ENCODE data around the gene SBF2. TPM values are rescaled to one million over a fixed set of nuclear protein-coding genes. Genes with fewer than 3 reads are reported as not detected.

SBF2 gene
- total RNA-seq, 4 donors from 2014 or later = 29.7 to 60.4 (median 36.0) TPM

DNA sequence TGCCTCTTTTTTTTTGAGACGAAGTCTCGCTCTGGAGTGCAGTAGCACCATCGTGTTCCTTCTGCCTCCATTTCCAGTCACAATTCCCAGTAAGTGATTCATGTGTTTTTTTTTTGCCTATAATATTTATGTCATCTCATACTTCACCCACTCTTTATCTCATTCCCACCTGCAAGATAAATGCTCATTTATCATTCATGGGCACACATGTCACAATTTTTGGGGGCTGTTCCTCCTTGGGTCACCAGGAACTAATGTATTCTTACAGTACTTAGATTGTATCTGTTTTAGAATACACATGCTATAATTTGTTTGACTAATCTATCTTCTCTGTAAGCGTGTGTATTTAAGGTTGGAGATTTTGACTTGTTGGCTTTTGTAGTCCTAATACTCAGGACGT, 407.4 kb downstream of the SBF2 start:
- no peak overlapping the region for H3K4me3 ChIP-seq (ENCODE audit: low read depth, poor library complexity, severe bottlenecking)
- DNase-seq (ENCODE audit: low spot score in 2 of 2) = no peak
- intact Hi-C loops (cut with DNase I; ENCODE audit: low total_unique reads) = no loop called here
- TF ChIP-seq POLR2A (IDR thresholded peaks at IDR 0.05) = no peak
- TF ChIP-seq, protein P1, sequence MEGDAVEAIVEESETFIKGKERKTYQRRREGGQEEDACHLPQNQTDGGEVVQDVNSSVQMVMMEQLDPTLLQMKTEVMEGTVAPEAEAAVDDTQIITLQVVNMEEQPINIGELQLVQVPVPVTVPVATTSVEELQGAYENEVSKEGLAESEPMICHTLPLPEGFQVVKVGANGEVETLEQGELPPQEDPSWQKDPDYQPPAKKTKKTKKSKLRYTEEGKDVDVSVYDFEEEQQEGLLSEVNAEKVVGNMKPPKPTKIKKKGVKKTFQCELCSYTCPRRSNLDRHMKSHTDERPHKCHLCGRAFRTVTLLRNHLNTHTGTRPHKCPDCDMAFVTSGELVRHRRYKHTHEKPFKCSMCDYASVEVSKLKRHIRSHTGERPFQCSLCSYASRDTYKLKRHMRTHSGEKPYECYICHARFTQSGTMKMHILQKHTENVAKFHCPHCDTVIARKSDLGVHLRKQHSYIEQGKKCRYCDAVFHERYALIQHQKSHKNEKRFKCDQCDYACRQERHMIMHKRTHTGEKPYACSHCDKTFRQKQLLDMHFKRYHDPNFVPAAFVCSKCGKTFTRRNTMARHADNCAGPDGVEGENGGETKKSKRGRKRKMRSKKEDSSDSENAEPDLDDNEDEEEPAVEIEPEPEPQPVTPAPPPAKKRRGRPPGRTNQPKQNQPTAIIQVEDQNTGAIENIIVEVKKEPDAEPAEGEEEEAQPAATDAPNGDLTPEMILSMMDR (IDR thresholded peaks at IDR 0.05) = no peak
- WGBS, 2 donors = 94 to 98% methylated on average over 5 of the region's 5 CpGs

DNA sequence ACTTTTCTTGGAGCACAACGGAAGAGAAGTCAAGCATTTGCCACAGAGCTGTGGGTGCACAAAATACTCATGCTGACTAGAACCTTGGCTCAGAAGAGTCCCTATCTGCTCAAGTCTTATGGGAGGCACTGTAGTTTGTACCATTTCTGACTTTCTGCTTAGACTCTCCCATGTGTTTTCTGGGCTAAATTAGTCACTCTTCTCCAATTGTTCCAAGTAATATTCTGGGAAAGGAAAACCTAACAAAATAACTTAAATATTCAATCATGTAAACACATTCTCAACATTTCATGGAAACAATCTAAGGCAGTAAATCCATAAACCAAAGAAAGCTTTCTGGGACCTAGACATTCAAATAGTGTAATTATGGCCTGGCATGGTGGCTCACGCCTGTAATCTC, 409.4 kb downstream of the SBF2 start:
- intact Hi-C loops (cut with DNase I; ENCODE audit: low total_unique reads) = no loop called here
- no peak for DNase-seq (ENCODE audit: low spot score in 2 of 2)
- H3K4me3 ChIP-seq (ENCODE audit: low read depth, poor library complexity, severe bottlenecking) = no peak overlapping the region
- 87 to 91% methylated on average over 2 of the region's 2 CpGs for WGBS, 2 donors
- TF ChIP-seq, protein P1 (IDR thresholded peaks at IDR 0.05) = no peak
- no peak for TF ChIP-seq POLR2A (IDR thresholded peaks at IDR 0.05)

DNA sequence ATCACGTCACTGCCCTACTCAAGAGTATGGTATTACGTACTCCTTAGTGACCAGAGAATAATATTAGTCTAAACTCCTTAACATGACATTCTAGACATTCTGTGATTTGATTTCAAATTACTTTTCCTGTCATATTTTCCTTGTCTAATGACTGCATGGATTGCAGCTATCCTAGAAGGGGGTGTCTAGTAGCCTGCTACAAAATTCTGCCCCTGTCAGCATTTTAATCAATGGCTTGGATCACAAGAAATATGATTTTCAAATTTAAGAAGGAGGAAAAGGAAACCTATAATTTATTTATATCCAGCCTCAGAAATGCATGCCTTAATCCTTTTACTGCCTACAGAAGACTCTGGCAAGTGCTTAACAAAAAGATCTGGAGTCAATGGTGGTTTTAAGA, 413.4 kb downstream of the SBF2 start:
- DNase-seq (ENCODE audit: low spot score in 2 of 2) = no peak
- 91 to 98% methylated on average over 2 of the region's 2 CpGs for WGBS, 2 donors
- H3K4me3 ChIP-seq (ENCODE audit: low read depth, poor library complexity, severe bottlenecking) = no peak overlapping the region
- no peak for TF ChIP-seq POLR2A (IDR thresholded peaks at IDR 0.05)
- TF ChIP-seq, protein P1 (IDR thresholded peaks at IDR 0.05) = no peak
- intact Hi-C loops (cut with DNase I; ENCODE audit: low total_unique reads) = no loop called here

DNA sequence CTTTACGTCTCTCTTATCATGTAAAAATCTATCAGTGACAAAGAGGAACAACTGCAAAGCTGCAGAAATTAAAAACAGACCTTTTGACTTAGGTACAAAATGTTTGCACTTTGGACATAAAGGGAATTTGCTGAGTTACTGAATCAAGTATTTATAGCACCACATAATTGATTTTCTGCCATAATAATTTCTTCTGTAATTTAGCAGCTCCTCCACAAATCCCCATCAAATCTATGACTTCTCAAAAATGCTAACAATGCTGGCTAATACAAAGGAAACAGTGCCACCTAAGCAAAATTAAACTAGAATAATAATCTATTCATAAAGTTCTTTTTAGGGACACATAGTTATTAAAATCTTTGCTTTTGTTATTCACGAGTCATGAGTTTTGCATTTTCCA, 415.1 kb downstream of the SBF2 start:
- intact Hi-C loops (cut with DNase I; ENCODE audit: low total_unique reads) = no loop called here
- WGBS, 2 donors = 81% methylated on average over 2 of the region's 2 CpGs
- no peak for DNase-seq (ENCODE audit: low spot score in 2 of 2)

DNA sequence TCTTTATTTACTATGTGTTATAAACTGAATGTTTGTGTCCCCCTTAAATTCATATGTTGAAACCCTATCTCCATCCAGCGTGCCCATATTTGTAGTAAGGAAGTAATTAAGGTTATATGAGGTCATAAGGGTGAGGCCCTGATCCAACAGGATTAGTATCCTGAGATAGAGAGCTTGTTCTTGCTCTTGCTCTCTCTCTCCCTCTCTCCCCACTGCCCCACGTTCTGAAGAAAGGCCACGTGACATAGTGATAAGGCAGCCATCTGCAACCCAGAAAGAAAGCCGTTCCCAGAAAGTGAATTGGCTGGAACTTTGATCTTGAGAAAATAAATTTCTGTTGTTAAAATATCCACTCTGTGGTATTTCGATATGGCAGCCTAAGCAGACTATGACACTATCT, 417.7 kb downstream of the SBF2 start:
- H3K4me3 ChIP-seq (ENCODE audit: low read depth, poor library complexity, severe bottlenecking) = no peak overlapping the region
- intact Hi-C loops (cut with DNase I; ENCODE audit: low total_unique reads) = no loop called here
- DNase-seq (ENCODE audit: low spot score in 2 of 2) = no peak
- no peak for TF ChIP-seq POLR2A (IDR thresholded peaks at IDR 0.05)
- TF ChIP-seq, protein P1 (IDR thresholded peaks at IDR 0.05) = no peak
- 86 to 92% methylated on average over 5 of the region's 5 CpGs for WGBS, 2 donors

More for the DNA sequence above, 415.1 kb downstream of the SBF2 start:
- no peak for TF ChIP-seq POLR2A (IDR thresholded peaks at IDR 0.05)
- TF ChIP-seq, protein P1 (IDR thresholded peaks at IDR 0.05) = no peak
- H3K4me3 ChIP-seq (ENCODE audit: low read depth, poor library complexity, severe bottlenecking) = no peak overlapping the region

DNA sequence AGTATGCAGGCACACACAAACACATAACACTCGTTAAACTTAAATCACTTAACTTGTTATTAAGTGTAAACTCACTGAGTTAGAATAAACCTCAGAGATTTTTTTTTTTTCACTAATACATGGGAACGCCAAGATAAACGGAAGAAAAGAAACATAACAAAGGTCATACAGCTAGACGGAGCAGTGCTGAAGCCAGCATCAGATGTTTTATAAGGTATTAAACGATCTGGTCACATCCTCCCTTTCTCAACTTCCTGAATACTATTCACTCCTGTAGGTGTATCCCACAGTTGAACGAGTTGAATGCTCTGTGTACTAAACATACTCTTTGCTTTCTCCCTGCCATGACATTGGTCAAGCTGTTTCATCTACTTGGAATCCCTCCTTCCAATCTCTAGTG, 418.2 kb downstream of the SBF2 start:
- 61 to 79% methylated on average over 6 of the region's 6 CpGs for WGBS, 2 donors
- intact Hi-C loops (cut with DNase I; ENCODE audit: low total_unique reads) = no loop called here
- DNase-seq (ENCODE audit: low spot score in 2 of 2) = no peak

More for the DNA sequence above, 418.2 kb downstream of the SBF2 start:
- TF ChIP-seq, protein P1 (IDR thresholded peaks at IDR 0.05) = no peak
- TF ChIP-seq POLR2A (IDR thresholded peaks at IDR 0.05) = no peak
- no peak overlapping the region for H3K4me3 ChIP-seq (ENCODE audit: low read depth, poor library complexity, severe bottlenecking)

Measured in lower leg skin (tissue), 4 donors.